ENCODE results near the gene MRM1. TPM values are rescaled to one million over a fixed set of nuclear protein-coding genes. Genes with fewer than 3 reads are reported as not detected.
"Not testable (repeated sequence)": the region's sequence is repeated elsewhere in the genome, so short reads cannot be mapped to it uniquely, and the experiment has no call there.

Gene MRM1
- polyA plus RNA-seq, 3 donors, result 5.0 to 5.9 (median 5.8) TPM

GRCh38 chr17:36599546-36600250 is 1.7 kb upstream of the MRM1 start:
- no peak for DNase-seq

DNA sequence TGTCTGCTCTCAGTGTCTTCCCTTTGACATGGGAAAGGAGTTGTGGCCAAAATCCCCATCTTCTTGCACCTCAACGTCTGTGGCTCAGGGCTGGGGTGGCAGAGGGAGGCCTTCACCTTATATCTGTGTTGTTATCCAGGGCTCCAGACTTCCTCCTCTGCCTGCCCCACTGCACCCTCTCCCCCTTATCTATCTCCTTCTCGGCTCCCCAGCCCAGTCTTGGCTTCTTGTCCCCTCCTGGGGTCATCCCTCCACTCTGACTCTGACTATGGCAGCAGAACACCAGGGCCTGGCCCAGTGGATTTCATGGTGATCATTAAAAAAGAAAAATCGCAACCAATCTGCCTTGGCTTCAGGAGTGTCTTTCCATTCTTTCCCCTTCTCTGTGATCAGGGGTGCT is 918 bp upstream of the MRM1 start:
- DNase-seq, result no peak

- DNase-seq, result no peak
These were observed 464 bp upstream of the MRM1 start for GRCh38 chr17:36600936-36601302.

DNA sequence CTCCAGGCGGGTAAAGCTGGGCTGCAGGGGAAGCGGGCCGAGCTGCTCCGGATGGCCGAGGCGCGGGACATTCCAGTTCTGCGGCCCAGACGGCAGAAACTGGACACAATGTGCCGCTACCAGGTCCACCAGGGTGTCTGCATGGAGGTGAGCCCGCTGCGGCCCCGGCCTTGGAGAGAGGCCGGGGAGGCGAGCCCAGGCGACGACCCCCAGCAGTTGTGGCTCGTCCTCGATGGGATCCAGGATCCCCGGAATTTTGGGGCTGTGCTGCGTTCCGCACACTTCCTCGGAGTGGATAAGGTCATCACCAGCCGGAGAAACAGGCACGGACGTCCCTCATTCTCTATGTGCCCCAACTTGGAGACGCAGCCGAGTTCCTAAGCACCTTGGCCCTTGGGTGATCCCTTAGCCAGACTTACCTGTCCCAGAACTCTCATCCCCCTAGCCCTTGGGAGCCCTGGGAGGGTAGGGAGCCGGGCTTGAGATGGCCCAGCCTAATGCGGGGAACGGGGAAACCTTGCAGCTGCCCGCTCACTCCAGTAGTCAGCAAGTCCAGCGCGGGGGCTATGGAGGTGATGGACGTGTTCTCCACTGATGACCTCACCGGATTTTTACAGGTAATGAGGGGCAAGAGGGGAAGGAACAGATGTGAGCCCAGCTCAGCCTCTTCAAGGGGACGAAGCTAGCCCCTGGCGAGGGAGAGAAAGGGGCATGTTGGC is 806 bp downstream of the MRM1 start:
- no peak for DNase-seq

DNA sequence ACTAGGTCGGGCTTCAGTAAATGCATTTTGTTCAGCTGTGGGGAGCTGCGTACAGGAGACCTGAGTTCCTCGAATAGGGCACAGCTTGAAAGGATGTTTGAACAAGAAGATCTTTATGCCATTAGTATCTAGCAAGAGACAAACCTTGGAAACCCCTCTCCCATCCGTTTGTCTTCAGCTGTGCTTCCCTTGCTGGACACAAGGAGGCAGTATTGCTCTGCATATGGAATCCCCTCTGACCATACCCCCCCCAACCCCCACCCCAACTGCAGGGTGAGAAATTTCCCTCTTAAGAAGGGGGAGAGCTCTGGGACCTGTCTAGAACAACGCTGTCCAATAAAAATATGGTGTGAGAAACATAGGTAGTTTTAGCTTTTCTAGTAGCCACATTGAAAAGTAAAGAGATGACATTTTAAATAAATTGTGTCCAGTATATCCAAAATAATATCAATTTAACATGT is 1.6 kb downstream of the MRM1 start:
- DNase-seq, result no peak

- DNase-seq, result not testable (repeated sequence)
These were observed 3.6 kb downstream of the MRM1 start for GRCh38 chr17:36605028-36605427.

DNA sequence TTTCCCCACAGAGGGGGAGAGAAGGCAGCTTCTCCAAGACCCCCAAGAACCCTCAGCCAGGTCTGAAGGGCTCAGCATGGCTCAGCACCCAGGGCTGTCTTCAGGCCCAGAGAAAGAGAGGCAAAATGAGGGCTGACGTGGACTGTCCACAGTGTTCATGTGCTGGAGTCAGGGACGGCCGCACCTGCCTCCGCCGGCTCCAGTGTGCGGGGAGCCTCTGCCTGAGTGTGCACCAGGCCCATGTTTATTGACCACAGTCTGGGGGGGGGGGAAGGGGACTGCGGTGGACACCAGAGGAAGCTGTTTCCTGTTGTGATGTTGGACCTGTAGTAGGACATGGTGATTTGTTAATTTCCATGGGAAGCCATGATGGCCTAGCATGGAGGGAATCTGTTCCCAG is 6.9 kb downstream of the MRM1 start:
- DNase-seq, result no peak

DNA sequence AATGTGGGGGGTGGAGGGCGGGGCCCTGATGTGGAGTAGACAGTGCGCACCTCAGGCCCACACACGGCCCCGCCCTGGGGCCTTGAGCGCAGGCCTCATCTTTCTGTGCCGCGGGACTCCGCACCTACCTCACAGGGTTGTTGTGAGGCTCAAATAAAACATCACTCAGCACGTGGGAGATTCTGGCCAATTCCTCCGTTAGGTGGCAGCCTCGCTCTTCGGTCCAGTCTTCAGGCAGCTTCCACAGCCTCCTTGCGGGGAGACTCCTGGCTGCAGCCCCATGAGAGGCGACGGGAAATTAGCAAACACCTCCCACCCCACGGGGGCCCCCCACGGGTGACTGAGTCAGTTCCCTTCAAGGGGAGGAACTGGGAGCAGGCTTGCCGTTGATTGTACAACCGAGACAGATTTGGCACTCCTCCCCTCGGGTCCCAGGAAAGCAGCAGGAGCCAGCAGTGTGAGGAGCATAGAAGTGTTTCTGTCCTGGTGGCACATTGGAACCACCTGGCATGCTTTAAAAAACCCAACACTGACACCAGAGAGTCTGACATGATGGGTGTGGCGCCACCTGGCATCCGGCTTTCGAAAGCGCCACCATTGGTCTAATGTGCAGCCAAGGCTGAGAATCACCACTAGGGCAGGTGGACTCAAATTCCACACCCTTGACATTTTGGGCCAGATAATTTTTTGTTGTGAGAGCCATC is 7.6 kb downstream of the MRM1 start:
- no peak for DNase-seq

DNA sequence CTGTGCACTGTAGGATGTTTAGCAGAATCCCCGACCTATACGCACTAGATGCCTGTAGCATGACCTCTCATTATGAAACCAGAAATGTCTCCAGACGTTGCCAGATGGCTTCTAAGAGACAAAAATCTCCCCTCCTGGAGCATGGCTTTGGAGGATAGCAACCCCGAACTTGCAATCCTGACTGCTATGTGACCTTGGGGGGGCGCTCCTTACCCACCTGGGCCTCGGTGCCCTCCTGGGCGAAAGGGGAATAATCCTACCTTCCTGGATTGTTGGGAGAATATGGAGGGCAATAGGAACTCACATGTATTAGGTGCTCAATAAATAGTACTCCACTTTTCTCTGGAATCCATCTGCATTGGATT is 8.1 kb downstream of the MRM1 start:
- no peak for DNase-seq

DNA sequence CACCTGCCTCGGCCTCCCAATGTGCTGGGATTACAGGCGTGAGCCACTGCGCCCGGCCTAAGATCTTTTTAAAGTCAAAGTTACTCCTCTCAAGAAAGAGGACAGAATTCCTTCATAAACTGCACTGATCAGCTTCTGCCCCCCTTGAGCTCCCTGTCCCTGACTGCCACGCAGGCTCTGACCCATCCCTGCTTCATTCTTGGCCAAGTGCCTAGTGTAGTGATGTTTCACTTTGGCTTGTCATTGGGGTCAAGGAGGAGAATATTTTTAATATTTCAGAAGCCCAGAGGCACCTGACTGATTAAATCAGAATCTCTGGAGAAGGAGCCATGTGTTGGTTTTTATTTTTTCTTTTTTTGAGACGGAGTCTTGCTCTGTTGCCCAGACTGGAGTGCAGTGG is 9.1 kb downstream of the MRM1 start:
- DNase-seq, result no peak

DNA sequence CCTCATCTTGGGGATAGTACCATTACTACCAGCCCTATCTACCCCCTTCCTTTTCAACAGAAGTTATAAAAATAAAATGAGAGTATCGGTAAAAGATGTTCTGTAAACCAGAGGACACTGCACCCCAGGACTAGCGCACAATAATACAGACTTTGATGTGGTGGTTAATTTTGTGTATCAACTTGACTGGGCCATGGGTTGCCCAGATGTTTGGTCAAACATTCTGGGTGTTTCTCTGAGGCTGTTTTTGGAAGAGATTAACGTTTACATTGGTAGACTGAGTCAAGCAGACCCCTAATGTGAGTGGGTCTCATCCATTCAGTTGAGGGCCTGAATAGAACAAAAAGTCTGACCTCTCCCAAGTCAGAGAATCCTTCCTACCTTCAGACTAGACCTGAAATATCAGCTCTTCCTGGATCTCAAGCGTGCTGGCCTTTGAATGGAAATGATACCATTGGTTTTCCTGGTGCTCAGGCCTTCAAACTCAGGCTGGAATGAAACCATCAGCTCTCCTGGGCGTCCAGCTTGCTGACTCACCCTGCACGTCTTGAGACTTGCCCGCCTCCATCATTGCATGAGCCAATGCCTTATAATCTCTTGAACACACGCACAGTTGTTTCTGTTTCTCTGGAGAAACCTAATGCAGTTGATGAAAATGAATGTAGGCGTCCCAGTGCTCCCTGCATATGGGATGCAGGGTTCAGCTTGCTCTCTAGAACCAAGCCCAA is 10.1 kb downstream of the MRM1 start:
- no peak for DNase-seq

GRCh38 chr17:36612323-36612722 is 10.9 kb downstream of the MRM1 start:
- DNase-seq, result no peak

- DNase-seq, result no peak
These were observed 11.8 kb downstream of the MRM1 start for GRCh38 chr17:36613155-36613554.

DNA sequence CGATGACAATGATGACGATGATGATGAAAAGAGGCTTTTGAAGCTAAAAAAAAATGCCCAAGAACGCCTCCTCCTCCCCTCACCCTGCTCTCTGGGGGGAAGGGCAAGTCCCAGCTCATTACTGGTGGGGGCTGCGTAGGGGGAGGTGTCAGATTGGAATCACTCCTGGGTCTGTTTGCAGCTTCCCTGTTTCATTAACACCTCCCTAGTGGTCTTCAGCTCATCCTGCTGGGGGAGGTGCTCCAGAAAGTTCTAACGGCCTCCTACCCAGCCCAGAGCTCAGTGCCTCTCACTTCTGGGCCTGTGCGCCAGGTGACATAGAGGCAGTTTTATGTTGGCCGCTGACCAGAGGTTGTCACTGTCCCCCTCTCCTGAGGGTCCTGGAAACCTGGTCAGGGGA is 12.7 kb downstream of the MRM1 start:
- DNase-seq, result no peak

DNA sequence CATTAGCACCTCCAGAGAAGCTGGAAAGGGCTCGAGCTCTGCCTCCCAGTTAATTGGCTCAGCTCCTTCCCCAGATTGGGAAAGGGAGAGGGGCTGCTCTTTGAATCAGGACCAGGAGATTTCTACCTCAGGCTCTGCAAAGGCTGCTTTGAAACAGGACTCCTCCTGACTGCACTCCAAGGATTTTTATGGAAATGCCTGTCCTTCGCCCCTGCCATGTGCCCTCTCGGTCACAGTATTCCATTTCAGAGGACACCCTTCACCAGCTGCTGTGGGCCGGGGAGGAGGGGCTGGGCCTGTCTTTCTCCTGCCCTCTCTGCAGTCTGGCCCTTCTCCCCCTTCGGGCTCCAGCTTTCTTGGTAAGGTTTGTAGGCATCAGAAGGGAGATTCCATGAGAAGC is 13.6 kb downstream of the MRM1 start:
- DNase-seq, result peak; percentile 68

GRCh38 chr17:36616061-36617029 is 15.0 kb downstream of the MRM1 start:
- DNase-seq, result no peak

DNA sequence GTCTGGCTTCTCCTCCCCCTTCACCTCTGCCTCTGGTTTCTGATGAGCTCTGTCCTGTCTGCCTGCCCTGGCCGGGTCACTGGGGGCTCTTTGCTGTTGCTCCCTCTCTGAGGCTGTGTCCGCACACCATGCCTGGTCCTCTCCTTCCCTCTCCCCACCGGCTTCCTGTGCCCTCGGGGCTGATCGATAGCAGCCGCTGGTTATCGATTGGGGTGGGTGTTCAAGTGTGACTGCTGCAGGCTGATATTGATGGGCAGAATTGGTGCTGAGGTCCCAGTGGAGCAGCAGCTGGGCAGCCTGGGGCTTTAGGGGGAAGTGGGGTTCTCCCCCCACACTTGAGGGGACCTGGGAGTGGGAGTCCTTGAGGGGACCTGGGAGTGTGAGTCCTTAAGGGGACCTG is 16.4 kb downstream of the MRM1 start:
- DNase-seq, result no peak

GRCh38 chr17:36623281-36623680 is 21.9 kb downstream of the MRM1 start:
- no peak for DNase-seq

DNA sequence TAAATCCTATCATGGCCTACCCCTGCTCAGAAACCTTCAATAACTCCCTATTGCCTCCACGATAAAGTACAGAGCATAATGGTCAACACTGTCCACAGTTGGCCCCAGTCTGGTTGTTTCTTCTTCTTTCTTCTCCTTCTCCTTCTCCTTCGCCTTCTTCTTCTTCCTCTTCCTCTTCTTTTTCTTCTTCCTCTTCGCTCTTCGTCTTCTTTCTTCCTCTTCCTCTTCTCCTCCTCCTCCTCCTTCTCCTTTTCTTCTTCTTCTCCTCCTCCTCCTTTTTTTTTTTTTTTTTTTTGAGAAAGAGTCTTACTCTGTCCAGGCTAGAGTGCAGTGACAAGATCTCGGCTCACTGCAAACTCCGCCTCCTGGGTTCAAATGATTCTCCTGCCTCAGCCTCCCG is 23.8 kb downstream of the MRM1 start:
- no peak for DNase-seq

DNA sequence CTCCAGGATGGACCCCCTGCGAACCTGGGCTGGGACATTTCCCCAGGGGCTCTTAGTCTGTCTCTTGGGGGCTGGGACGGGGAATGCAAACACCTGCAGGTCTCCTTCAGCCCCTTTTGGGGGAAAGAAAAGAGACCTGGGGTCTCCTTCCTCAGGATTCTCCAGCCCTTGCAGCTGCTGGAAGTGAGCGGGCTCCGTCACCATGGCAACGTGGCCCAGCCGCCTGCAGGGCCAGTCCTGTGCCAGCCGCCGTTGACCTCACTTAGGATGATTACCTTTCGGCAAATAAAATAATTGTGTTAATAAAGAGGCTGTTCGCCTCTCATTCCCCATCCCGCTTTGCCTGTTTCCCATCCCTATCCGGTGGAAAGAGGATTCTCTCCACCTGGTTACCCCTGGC is 25.7 kb downstream of the MRM1 start:
- no peak for DNase-seq

GRCh38 chr17:36628576-36628975 is 27.2 kb downstream of the MRM1 start:
- no peak for DNase-seq

All from renal pelvis (tissue), 4 donors.